OCI-LY3 (cell line): ENCODE data around the gene MYL7.

ENCODE experiments used
- H2AFZ ChIP-seq: fragments of 200-600, 300-600 bp; shearing (Covaris generic); 2 replicates; pipeline ENCODE4 v1.6.0; 2014; ENCODE audit warnings: antibody characterized with exemption, low read depth, low read length
- H3K27ac ChIP-seq: fragments of 200-600, 300-600 bp; sonication (generic); 2 replicates; pipeline ENCODE4 v1.5.1; 2014; ENCODE audit warnings: mild to moderate bottlenecking, low read length, moderate library complexity, mixed read lengths
- H3K27me3 ChIP-seq: fragments of 200-600, 300-600 bp; sonication (generic); 2 replicates; pipeline ENCODE4 v1.6.1; 2014; ENCODE audit warnings: low read depth, low read length, mixed read lengths
- H3K36me3 ChIP-seq: fragments of 200-600, 300-600 bp; sonication (generic); replicated peaks from 2 replicates; pipeline ENCODE3; 2014; ENCODE audit warnings: low read depth, low read length, mixed read lengths
- H3K4me1 ChIP-seq: fragments of 300-600, 200-600 bp; sonication (generic); 2 replicates; pipeline ENCODE4 v1.6.1; 2014; ENCODE audit warnings: low read length, mixed read lengths
- H3K4me2 ChIP-seq: fragments of 200-600, 300-600 bp; sonication (generic); 2 replicates; pipeline ENCODE4 v1.6.1; 2014; ENCODE audit warnings: low read length, mixed read lengths
- H3K4me3 ChIP-seq: fragments of 300-600, 200-600 bp; sonication (generic); 2 replicates; pipeline ENCODE4 v1.5.1; 2014; ENCODE audit warnings: antibody characterized with exemption, mild to moderate bottlenecking, low read length, moderate library complexity
- H3K79me2 ChIP-seq: fragments of 300-600, 200-600 bp; shearing (Covaris generic); 2 replicates; pipeline ENCODE4 v1.6.1; 2014; ENCODE audit warnings: mild to moderate bottlenecking, low read length, mixed read lengths
- H3K9ac ChIP-seq: fragments of 300-600, 200-600 bp; shearing (Covaris generic); 2 replicates; pipeline ENCODE4 v1.6.0; 2014; ENCODE audit warnings: mild to moderate bottlenecking, low read length, moderate library complexity
- H3K9me3 ChIP-seq: fragments of 200-600, 300-600 bp; shearing (Covaris generic); 2 replicates; pipeline ENCODE4 v1.6.1; 2014; ENCODE audit warnings: low read length, mixed read lengths; ENCODE audit not compliant: insufficient read depth
- H4K20me1 ChIP-seq: fragments of 200-600, 300-600 bp; sonication (generic); 2 replicates; pipeline ENCODE4 v1.6.1; 2016; ENCODE audit warnings: low read length, mixed read lengths; ENCODE audit not compliant: insufficient read depth
- EZH2phosphoT487 ChIP-seq: fragments of 200-600 bp; shearing (Covaris generic); IDR thresholded peaks from 2 replicates; pipeline ENCODE4 v1.6.1; 2018; ENCODE audit warnings: antibody characterized with exemption, mixed run types, low read depth
- TF ChIP-seq, protein P1 (sequence below): fragments of 200-600, 300-600 bp; sonication (generic); IDR thresholded peaks from 2 replicates; pipeline ENCODE4 v1.5.1; 2014; ENCODE audit warnings: antibody characterized with exemption, low read length, low read depth

Gene MYL7

GRCh38 chr7:44154703-44155102, 13.6 kb upstream of the MYL7 start:
- Histone ChIP-seq H3K36me3 (no peaks in the 10 kb centered on the region), H3K4me3 (no peak overlapping the region), H3K9ac (no peak overlapping the region), H2AFZ (no peak overlapping the region), H3K27ac (no peak overlapping the region), H3K4me1 (peaks cover 26% of the 10 kb centered on the region), H3K79me2 (no peaks in the 10 kb centered on the region), H3K27me3 (no peaks in the 10 kb centered on the region), H4K20me1 (no peaks in the 10 kb centered on the region), H3K4me2 (no peak overlapping the region), H3K9me3 (no peaks in the 10 kb centered on the region)
- TF ChIP-seq EZH2phosphoT487 = no peak

DNA sequence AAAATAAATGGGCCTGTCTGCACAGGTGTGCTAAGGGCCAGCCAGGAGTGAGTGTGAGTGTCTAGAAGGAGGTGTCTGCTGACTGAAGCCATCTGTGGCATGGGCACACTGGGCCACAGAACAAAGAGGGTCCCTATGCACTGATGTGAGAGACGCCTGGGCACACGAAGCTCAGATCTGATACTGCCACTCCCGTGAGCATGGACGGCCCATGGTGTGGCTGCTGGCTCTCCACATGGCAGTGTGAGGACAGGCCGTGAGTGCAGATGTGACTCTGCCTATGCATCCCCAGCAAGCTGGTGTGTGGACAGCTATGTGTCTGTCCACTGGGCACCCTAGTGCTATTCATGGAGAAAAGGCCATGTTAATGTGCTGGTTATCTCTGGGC, 12.8 kb upstream of the MYL7 start:
- Histone ChIP-seq H3K79me2 (no peaks in the 10 kb centered on the region), H3K9me3 (no peaks in the 10 kb centered on the region), H4K20me1 (no peaks in the 10 kb centered on the region), H3K9ac (no peak overlapping the region), H3K27ac (no peak overlapping the region), H3K4me1 (peaks cover 34% of the 10 kb centered on the region), H3K36me3 (no peaks in the 10 kb centered on the region), H2AFZ (no peak overlapping the region), H3K4me2 (no peak overlapping the region), H3K4me3 (no peak overlapping the region), H3K27me3 (no peaks in the 10 kb centered on the region)
- TF ChIP-seq, protein P1, sequence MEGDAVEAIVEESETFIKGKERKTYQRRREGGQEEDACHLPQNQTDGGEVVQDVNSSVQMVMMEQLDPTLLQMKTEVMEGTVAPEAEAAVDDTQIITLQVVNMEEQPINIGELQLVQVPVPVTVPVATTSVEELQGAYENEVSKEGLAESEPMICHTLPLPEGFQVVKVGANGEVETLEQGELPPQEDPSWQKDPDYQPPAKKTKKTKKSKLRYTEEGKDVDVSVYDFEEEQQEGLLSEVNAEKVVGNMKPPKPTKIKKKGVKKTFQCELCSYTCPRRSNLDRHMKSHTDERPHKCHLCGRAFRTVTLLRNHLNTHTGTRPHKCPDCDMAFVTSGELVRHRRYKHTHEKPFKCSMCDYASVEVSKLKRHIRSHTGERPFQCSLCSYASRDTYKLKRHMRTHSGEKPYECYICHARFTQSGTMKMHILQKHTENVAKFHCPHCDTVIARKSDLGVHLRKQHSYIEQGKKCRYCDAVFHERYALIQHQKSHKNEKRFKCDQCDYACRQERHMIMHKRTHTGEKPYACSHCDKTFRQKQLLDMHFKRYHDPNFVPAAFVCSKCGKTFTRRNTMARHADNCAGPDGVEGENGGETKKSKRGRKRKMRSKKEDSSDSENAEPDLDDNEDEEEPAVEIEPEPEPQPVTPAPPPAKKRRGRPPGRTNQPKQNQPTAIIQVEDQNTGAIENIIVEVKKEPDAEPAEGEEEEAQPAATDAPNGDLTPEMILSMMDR = no peak
- no peak for TF ChIP-seq EZH2phosphoT487

GRCh38 chr7:44152971-44153947, 12.1 kb upstream of the MYL7 start:
- H3K36me3 ChIP-seq = no peaks in the 10 kb centered on the region
- TF ChIP-seq, protein P1 = no peak
- no peak for TF ChIP-seq EZH2phosphoT487
- H3K4me3 ChIP-seq = no peak overlapping the region

GRCh38 chr7:44151956-44152355, 10.8 kb upstream of the MYL7 start:
- Histone ChIP-seq H2AFZ (no peak overlapping the region), H3K9me3 (no peaks in the 10 kb centered on the region), H3K36me3 (no peaks in the 10 kb centered on the region), H3K27ac (no peak overlapping the region), H3K27me3 (no peaks in the 10 kb centered on the region), H3K4me2 (no peak overlapping the region), H3K79me2 (no peaks in the 10 kb centered on the region), H3K4me1 (peaks cover 38% of the 10 kb centered on the region), H4K20me1 (no peaks in the 10 kb centered on the region), H3K4me3 (no peak overlapping the region), H3K9ac (no peak overlapping the region)
- no peak for TF ChIP-seq EZH2phosphoT487
- TF ChIP-seq, protein P1 = no peak

More at GRCh38 chr7:44152971-44153947, 12.1 kb upstream of the MYL7 start:
- H3K27ac ChIP-seq = no peak overlapping the region
- no peaks in the 10 kb centered on the region for H3K79me2 ChIP-seq
- no peaks in the 10 kb centered on the region for H3K27me3 ChIP-seq
- no peak overlapping the region for H3K9ac ChIP-seq
- no peaks in the 10 kb centered on the region for H3K9me3 ChIP-seq
- no peaks in the 10 kb centered on the region for H4K20me1 ChIP-seq
- no peak overlapping the region for H2AFZ ChIP-seq
- peaks cover 38% of the 10 kb centered on the region for H3K4me1 ChIP-seq
- no peak overlapping the region for H3K4me2 ChIP-seq
